NCI-H1436 (cell line): Measurements from ENCODE around the gene OR5B21.

Source experiments
- DNase-seq: peaks from one replicate; lab custom pipeline; 2025; lab: John Stamatoyannopoulos, UW

The OR5B21 gene

DNA sequence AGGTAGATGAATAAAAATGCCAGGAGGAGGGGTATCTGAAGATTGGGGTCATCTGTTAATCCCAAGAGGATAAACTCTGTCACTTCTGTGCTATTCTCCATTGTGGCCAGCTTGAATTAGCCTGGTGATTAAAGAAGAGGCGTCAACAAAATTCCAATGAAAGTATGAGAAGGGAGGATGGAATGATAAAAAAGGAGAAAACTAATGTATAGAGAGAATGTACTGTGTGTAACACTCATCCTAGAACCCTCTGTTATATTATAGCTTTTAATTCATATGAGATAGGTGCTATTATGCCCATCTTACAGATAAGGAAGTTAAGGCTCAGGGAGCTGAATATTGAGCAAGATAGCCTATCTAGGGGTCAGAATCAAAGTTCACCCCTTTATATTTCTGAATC is at the start of gene OR5B21:
OR5B21 (minus strand) TSS at position 101 of the 400 bp plus-strand sequence; CDS start at position 101, 0 bp downstream.
- DNase-seq, result no peak

DNA sequence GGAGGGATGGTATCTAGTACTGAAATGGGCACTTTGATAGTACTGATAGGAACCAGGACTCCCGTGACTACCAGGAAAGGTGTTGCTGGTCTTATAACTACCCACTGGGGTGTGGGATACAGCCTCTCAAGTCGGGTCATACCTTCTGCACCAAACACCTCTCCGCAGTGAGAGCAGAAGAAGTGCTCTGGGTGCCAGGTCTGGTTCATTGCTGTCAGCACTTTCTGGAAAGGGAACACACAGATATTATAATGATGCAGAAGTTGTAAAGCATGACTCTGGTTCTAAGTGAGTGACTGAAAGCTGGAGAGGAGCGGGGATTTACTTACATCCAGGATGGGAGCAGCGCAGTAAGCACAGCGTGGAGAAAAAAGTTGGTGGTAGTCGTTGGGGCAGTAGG is 41.7 kb upstream of the OR5B21 start:
- no peak for DNase-seq

GRCh38 chr11:58546841-58547240 is 38.9 kb upstream of the OR5B21 start:
- no peak for DNase-seq

DNA sequence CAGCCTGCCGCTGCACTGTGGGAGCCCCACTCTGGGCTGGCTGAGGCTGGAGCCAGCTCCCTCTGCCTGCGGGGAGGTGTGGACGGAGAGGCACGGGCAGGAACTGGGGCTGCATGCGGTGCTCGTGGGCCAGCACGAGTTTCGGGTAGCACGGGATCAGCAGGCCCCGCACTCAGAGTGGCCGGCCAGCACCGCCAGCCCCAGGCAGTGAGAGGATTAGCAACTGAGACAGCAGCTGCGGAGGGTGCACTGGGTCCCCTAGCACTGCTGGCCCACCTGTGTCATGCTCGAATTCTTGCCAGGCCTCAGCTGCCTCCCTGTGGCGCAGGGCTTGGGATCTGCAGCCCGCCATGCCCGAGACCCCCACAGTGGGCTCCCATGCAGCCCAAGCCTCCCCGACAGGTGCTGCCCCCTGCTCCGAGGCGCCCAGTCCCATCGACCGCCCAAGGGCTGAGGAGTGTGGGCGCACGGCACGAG is 24.0 kb upstream of the OR5B21 start:
- DNase-seq, result no peak

DNA sequence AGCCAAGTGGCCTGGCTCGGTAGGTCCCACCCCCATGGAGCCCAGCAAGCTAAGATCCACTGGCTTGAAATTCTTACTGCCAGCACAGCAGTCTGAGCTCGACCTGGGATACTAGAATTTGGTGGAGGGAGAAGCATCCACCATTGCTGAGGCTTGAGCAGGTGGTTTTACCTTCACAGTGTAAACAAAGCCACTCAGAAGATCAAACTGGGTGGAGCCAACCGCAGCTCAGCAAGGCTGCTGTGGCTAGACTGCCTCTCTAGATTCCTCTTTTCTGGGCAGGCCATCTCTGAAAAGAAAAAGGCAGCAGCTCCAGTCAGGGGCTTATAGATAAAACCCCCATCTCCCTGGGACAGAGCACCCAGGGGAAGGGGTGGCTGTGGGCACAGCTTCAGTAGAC is 22.3 kb upstream of the OR5B21 start:
- DNase-seq, result no peak

- DNase-seq, result no peak
Measured at GRCh38 chr11:58527429-58527828, 19.5 kb upstream of the OR5B21 start.

DNA sequence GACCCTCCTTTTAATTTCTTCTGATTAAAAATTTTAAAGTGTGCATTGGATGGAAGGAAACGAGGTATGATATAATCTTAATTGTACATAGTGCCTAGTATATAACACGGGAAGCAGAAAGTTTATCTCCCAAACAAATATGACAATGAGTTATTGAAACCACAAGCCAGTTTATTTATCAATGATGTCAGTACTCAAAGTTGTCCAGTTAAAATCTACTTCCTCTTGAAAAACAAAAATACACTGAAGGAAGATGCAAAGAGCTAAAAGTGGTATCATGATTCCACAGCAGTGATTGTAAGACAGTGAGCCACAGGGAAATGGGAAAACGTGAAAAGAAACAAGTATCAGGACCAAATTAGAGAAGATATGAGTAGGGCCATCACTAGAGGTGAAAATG is 18.8 kb upstream of the OR5B21 start:
- DNase-seq, result no peak

DNA sequence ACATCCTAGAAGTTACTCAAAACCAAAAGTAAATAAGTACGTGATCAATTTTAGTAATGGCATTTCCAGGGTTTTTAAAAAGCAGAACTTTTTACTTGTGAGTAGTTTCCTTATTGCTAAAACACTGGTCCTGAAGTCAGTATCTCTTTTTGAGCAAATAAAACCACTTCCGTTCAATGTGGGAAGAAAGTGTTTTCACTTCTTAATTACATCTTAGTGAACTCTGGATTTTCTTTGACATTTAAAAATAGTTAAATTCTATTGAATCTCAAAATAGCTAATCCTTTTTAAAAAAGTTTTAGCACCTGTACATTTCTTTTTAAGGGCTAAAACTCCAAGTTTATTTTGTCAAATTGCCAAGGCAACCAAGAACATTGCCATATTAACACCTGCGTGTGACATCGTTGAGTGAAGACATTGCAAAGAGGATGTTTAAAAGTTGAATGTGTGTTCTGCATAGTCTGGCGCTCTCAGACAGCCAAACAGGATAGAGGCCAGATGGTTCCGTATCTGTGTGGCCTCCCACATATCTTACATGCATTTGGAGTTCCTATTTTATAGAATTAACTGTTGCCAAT is 17.2 kb upstream of the OR5B21 start:
- no peak for DNase-seq

DNA sequence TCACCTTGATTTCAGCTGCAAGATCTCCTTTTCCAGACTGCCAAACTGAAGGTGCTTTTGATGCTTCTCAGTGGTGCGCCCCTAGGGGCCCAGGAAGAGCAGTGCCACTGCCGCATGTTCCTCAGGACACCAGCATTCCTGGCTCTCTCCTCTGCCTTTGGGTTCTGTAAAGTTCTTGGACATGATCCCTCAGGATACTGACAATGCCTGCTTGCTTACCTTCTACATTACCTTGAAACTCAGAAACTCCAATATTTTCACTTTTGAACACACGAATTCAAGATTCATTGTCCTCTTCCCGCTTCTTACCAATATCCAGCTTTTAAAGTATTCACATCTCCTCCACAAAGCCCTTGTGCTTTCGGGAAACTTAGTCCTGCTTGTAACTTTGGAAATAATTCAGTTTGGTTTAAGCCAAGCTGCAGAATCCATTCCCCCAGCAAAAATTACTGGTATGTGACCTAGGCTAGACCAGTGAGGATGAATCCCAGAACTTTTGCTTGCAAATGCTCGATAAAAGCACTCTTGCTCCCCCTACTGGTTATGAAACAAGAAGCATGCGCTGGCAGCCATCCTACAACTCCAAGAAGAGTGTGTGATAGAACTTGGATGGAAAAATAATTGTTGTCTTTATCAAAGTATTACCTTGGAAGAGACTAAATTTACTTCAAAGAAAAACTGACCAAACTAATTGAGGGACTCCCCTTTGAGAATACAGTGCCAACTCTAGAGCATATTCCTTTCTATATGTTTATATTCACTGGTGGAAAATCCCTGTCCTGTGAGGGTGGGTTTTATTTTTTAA is 16.5 kb upstream of the OR5B21 start:
- peak; percentile 45 for DNase-seq

DNA sequence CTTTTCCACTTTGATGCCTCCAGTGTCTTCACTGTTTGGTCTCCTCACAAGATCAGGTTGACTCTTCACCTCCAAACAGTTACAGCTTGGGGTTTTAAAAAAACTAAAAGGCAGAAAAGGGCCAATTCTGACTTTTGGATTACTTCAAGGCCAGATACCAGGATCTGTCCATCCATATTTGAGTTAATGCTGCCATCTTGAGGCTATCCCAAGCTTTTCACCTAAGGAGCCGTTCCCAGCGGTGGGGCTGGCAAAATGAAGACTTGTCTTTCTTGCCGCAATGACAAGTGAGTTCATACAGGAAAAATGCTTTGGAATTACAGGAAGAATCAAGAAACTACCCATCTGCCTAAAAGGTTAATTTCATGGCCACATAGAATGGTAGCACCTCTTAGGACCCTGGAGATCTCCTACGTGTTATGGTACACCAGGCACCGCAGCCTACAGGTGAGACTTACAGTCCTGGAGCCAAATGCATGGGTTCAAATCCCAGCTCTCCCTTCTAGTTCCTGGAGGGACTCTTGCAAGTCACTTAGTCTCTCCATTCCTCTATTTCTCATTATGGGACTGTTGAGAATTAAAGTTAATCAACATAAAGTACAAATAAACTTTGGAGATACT is 6.0 kb upstream of the OR5B21 start:
- peak; percentile 12 for DNase-seq

DNA sequence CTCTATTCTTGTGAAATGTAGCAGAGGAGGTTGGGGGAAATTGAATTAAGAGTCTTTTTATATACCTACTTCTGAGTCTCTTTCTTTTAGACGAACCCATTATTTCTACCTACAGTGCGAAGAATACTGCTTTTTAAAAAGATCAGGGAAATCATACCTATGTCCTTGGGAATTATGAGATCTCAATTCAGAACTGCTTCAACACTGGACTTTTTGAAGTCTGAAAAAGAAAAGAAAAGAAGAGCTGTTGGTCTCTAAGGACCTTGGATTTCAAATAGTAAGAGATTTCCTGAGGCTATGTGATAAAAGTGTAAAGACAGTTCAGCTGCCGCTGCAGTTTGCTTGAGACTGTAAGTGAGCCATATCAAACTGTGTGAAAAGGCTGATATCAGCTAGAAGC is 3.7 kb upstream of the OR5B21 start:
- no peak for DNase-seq

- no peak for DNase-seq
Measured at GRCh38 chr11:58509748-58510147, 1.8 kb upstream of the OR5B21 start.

GRCh38 chr11:58508814-58509213 is 909 bp upstream of the OR5B21 start:
- DNase-seq, result no peak

GRCh38 chr11:58507355-58507754 is 550 bp downstream of the OR5B21 start:
- no peak for DNase-seq

DNA sequence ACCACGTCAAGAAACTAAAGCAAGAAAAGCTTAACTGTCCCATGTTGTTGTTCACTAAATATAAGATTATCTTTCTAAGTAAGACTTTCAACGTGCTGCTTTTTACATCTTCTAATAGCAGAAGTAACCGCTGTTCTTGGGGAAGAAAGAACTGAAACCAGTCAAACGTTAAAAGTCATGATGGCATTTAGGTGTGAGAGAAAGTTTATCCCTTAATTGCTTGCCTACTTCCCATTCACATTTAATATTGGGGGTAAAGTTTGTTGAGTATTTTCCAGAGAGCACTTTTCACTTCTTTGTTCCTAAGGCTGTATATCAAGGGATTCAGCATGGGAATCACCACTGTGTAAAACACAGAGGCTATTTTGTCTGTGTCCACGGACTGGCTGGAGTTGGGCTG is 970 bp downstream of the OR5B21 start:
- no peak for DNase-seq

DNA sequence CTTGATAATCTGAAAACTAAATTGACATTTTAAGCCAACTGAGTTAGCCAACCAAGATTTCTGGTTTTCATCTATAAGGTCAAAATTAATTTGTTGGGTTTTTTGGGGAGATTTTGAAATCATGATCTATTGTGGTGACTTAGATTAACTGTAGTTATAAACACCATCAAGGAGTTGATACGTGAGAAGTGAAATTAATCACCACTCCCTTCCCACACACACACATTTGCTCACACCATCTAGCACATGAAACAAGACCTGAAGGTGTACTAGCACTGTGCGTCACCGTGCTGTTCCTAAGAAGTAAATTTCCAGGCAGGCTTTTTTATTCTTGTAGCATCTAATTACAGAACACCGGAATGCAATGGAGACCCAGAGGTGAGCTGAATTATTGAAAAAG is 2.1 kb downstream of the OR5B21 start:
- DNase-seq, result no peak

DNA sequence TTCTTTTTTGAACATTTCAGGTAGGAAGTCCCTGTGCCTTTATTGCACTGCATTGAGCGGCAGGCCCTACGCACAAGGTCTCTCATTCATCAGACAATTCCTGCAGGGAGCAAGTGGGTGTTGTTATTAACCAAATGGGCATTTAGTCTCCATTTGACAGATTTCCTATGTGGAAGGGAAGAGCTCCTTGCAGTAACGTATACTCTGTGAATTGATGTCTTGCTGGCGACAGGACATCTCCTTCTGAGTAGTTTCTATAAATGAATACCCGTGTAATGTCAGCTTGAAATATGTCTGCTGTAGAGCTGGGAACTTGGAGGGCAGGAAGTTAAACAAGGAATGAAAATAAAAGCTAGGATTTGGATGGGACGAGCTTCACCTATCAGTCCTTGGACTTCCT is 3.7 kb downstream of the OR5B21 start:
- DNase-seq, result no peak

DNA sequence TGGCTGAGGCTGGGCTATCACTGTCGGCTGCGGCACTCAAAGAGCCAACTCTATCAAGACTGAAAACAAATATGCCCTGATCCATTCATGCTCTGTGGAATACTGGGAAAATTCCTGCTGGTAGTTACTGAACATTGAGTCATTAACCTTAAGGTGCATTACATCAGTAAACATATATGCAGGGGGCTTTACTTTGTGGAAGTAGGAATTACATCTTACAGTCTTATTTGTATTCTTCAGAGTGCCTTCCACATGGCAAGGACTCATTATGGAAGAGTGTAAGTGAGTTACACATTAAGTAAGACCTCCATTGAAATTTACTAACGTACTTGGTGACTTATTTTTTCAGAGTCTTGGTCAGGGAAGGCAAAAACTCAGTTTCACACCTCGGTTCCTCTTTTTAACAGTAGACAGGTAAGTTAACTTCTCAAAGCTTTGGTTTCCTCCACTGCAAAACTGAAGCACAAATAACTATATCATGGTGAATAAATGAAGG is 4.5 kb downstream of the OR5B21 start:
- DNase-seq, result no peak

DNA sequence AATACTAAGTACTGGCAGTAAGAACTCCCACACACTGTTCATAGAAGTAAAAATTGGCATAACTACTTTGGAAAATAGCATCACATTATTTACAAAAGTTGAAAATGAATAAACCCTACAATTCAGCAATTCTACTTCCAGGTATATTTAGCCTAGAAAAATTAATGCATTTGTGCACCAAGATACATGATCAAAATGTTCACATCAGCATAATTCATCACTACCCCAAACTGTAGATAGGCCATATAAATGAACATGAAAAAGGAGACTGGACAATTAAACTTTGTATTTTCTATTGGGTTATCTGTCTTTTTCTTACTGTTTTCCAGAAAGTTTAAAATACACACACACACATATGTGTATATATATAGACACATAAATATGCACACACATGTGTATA is 5.9 kb downstream of the OR5B21 start:
- DNase-seq, result no peak

GRCh38 chr11:58498464-58498863 is 9.4 kb downstream of the OR5B21 start:
- no peak for DNase-seq

- no peak for DNase-seq
Measured at GRCh38 chr11:58497951-58498350, 10.0 kb downstream of the OR5B21 start.

- DNase-seq, result no peak
Measured at GRCh38 chr11:58495906-58496305, 12.0 kb downstream of the OR5B21 start.

DNA sequence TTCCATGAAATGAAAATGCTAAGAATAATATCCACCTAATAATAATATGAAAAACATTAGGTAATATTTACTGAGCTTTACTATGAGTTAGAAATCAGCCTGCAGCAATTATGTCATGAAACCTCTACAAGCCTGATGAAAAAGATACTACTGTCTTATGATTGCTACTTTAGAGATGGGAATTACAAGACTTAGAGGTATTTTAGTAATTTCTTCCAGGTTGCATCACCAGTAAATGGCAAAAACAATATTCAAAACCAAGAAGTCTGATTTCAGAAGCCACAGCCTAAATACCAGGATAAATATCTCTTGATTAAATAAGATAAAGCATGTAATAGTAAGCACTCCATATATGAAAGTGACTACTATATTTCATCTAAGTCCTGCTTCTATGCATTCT is 13.8 kb downstream of the OR5B21 start:
- no peak for DNase-seq
